Measurements from ENCODE around the gene MOCS2. TPM values are rescaled to one million over a fixed set of nuclear protein-coding genes. Genes with fewer than 3 reads are reported as not detected.

MOCS2 gene
- total RNA-seq, 2 experiments from 2014 or later: 12.1 to 23.2 TPM

- no peak overlapping the region for H2AFZ ChIP-seq (ENCODE audit: low read length)
- POLR2A ChIA-PET: no interaction called here
- H3K9me3 ChIP-seq (ENCODE audit: low read length): no peaks in the 10 kb centered on the region
- DNase-seq (ENCODE audit: low spot score): no peak
- no peaks in the 10 kb centered on the region for H4K20me1 ChIP-seq (ENCODE audit: insufficient read depth, low read length)
- H3K79me2 ChIP-seq (ENCODE audit: insufficient read depth, low read depth, low read length): no peaks in the 10 kb centered on the region
- intact Hi-C loops (cut with micrococcal nuclease; ENCODE audit: unreplicated experiment): no loop called here
- H3K27ac ChIP-seq (ENCODE audit: low read depth, low read length, poor library complexity, severe bottlenecking): no peak overlapping the region
- CTCF ChIA-PET (ENCODE audit: unreplicated experiment): no interaction called here
- no peak overlapping the region for H3K4me2 ChIP-seq (ENCODE audit: low read length)
- H3K4me3 ChIP-seq (ENCODE audit: low read depth, low read length, poor library complexity, severe bottlenecking): no peak overlapping the region
- no peaks in the 10 kb centered on the region for H3K4me1 ChIP-seq (ENCODE audit: insufficient read depth, low read length, poor library complexity, severe bottlenecking)
- TF ChIP-seq, protein P1, sequence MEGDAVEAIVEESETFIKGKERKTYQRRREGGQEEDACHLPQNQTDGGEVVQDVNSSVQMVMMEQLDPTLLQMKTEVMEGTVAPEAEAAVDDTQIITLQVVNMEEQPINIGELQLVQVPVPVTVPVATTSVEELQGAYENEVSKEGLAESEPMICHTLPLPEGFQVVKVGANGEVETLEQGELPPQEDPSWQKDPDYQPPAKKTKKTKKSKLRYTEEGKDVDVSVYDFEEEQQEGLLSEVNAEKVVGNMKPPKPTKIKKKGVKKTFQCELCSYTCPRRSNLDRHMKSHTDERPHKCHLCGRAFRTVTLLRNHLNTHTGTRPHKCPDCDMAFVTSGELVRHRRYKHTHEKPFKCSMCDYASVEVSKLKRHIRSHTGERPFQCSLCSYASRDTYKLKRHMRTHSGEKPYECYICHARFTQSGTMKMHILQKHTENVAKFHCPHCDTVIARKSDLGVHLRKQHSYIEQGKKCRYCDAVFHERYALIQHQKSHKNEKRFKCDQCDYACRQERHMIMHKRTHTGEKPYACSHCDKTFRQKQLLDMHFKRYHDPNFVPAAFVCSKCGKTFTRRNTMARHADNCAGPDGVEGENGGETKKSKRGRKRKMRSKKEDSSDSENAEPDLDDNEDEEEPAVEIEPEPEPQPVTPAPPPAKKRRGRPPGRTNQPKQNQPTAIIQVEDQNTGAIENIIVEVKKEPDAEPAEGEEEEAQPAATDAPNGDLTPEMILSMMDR (conservative IDR thresholded peaks at IDR 0.05; ENCODE audit: low read length): no peak
- TF ChIP-seq EZH2phosphoT487 (IDR thresholded peaks at IDR 0.05; ENCODE audit: borderline replicate concordance, low read depth, low read length): no peak
- no TSS peak for BruUV-seq (replicated peaks)
- H3K36me3 ChIP-seq (ENCODE audit: insufficient read depth, low read length): no peaks in the 10 kb centered on the region
- no peaks in the 10 kb centered on the region for H3K9me2 ChIP-seq (ENCODE audit: insufficient read depth, low read length)
Measured at GRCh38 chr5:53069626-53070025, 39.9 kb downstream of the MOCS2 start.

- no peaks in the 10 kb centered on the region for H4K20me1 ChIP-seq (ENCODE audit: insufficient read depth, low read length)
- H3K9me3 ChIP-seq (ENCODE audit: low read length): no peaks in the 10 kb centered on the region
- H3K4me3 ChIP-seq (ENCODE audit: low read depth, low read length, poor library complexity, severe bottlenecking): no peak overlapping the region
- intact Hi-C loops (cut with micrococcal nuclease; ENCODE audit: unreplicated experiment): no loop called here
- no peak overlapping the region for H3K4me2 ChIP-seq (ENCODE audit: low read length)
- no peaks in the 10 kb centered on the region for H3K36me3 ChIP-seq (ENCODE audit: insufficient read depth, low read length)
- H2AFZ ChIP-seq (ENCODE audit: low read length): no peak overlapping the region
- no peaks in the 10 kb centered on the region for H3K79me2 ChIP-seq (ENCODE audit: insufficient read depth, low read depth, low read length)
- no peaks in the 10 kb centered on the region for H3K4me1 ChIP-seq (ENCODE audit: insufficient read depth, low read length, poor library complexity, severe bottlenecking)
- ChIA-PET POLR2A (no interaction called here), CTCF (ENCODE audit: unreplicated experiment) (interaction anchor here (0.6 kb wide), 1 partner anchor 124 kb away, joined by 3 read pairs; no protein-coding TSS in a partner anchor)
- no peak overlapping the region for H3K27ac ChIP-seq (ENCODE audit: low read depth, low read length, poor library complexity, severe bottlenecking)
- DNase-seq (ENCODE audit: low spot score): no peak
- no TSS peak for BruUV-seq (replicated peaks)
- no peaks in the 10 kb centered on the region for H3K9me2 ChIP-seq (ENCODE audit: insufficient read depth, low read length)
- TF ChIP-seq EZH2phosphoT487 (IDR thresholded peaks at IDR 0.05; ENCODE audit: borderline replicate concordance, low read depth, low read length): no peak
- TF ChIP-seq, protein P1 (conservative IDR thresholded peaks at IDR 0.05; ENCODE audit: low read length): no peak
Measured at GRCh38 chr5:53068291-53068836, 41.2 kb downstream of the MOCS2 start.

GRCh38 chr5:53067641-53068040 lies 41.9 kb downstream of the MOCS2 start:
- BruUV-seq (replicated peaks): no TSS peak
- intact Hi-C loops (cut with micrococcal nuclease; ENCODE audit: unreplicated experiment): no loop called here
- POLR2A ChIA-PET: no interaction called here

More at GRCh38 chr5:53067641-53068040, 41.9 kb downstream of the MOCS2 start:
- Histone ChIP-seq H3K9me3 (ENCODE audit: low read length) (no peaks in the 10 kb centered on the region), H3K36me3 (ENCODE audit: insufficient read depth, low read length) (no peaks in the 10 kb centered on the region), H2AFZ (ENCODE audit: low read length) (no peak overlapping the region), H3K9me2 (ENCODE audit: insufficient read depth, low read length) (no peaks in the 10 kb centered on the region), H4K20me1 (ENCODE audit: insufficient read depth, low read length) (no peaks in the 10 kb centered on the region), H3K27ac (ENCODE audit: low read depth, low read length, poor library complexity, severe bottlenecking) (no peak overlapping the region), H3K79me2 (ENCODE audit: insufficient read depth, low read depth, low read length) (no peaks in the 10 kb centered on the region), H3K4me1 (ENCODE audit: insufficient read depth, low read length, poor library complexity, severe bottlenecking) (no peaks in the 10 kb centered on the region), H3K4me3 (ENCODE audit: low read depth, low read length, poor library complexity, severe bottlenecking) (no peak overlapping the region), H3K4me2 (ENCODE audit: low read length) (no peak overlapping the region)
- no peak for DNase-seq (ENCODE audit: low spot score)
- CTCF ChIA-PET (ENCODE audit: unreplicated experiment): interaction anchor here (0.6 kb wide), 1 partner anchor 123 kb away, joined by 3 read pairs; no protein-coding TSS in a partner anchor
- TF ChIP-seq, protein P1 (conservative IDR thresholded peaks at IDR 0.05; ENCODE audit: low read length): no peak
- TF ChIP-seq EZH2phosphoT487 (IDR thresholded peaks at IDR 0.05; ENCODE audit: borderline replicate concordance, low read depth, low read length): no peak
